Central memory CD8-positive, alpha-beta T cell (primary cell): ENCODE measurements around the gene ARHGEF10L.

Experiments used
- ATAC-seq: fragments of 150-1000 bp; cut with Tn5 transposase; replicated peaks from 2 replicates; pipeline ENCODE4 v1.10.0; 2022; ENCODE audit warnings: mild to moderate bottlenecking, moderate FRiP score, moderate number of reproducible peaks; ENCODE audit not compliant: poor library complexity, severe bottlenecking; ENCODE audit errors: extremely low read depth
- DNase-seq, 2 donors: peaks; one replicate each; pipeline ENCODE4 v3.0.0; 2021; ENCODE audit warnings: low spot score in 2 of 2
- H3K27ac Mint-ChIP-seq: one replicate; pipeline ENCODE4 v1.8.0; 2022; ENCODE audit warnings: low read depth, mild to moderate bottlenecking, moderate library complexity, mixed read lengths
- H3K27me3 Mint-ChIP-seq: one replicate; pipeline ENCODE4 v1.8.0; 2022; ENCODE audit warnings: mixed read lengths
- H3K36me3 Mint-ChIP-seq: one replicate; pipeline ENCODE4 v1.8.0; 2022; ENCODE audit warnings: mild to moderate bottlenecking, moderate library complexity, mixed read lengths; ENCODE audit not compliant: insufficient read depth
- H3K4me1 Mint-ChIP-seq: one replicate; pipeline ENCODE4 v1.8.0; 2022; ENCODE audit warnings: mixed read lengths
- H3K4me3 Mint-ChIP-seq: one replicate; pipeline ENCODE4 v1.8.0; 2022; ENCODE audit warnings: mild to moderate bottlenecking, moderate library complexity, mixed read lengths
- H3K9me3 Mint-ChIP-seq: one replicate; pipeline ENCODE4 v1.8.0; 2022; ENCODE audit warnings: mixed read lengths

ARHGEF10L gene

DNA sequence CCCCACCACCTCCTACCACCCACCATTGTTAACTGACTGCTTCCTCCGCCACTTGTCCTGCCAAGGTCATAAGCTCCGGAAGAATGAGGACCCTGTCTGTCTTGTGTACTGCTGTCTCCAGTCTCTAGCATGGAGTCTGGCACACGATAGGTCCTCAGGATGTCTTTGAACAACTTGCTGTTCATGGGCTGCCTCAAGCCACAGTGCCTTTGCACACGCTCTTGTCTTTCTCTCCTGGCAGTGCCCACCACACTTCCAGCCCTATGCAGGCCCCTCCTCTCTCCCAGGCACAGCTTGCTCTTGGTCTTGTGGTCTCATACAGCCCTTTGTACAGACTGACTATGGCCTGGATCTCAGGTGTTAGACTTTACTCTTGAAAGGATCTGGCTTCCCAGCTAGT lies 97.6 kb downstream of the ARHGEF10L start:
- Mint-ChIP-seq H3K36me3 (no peaks in the 10 kb centered on the region), H3K27ac (no peak overlapping the region)
- no peak for ATAC-seq

DNA sequence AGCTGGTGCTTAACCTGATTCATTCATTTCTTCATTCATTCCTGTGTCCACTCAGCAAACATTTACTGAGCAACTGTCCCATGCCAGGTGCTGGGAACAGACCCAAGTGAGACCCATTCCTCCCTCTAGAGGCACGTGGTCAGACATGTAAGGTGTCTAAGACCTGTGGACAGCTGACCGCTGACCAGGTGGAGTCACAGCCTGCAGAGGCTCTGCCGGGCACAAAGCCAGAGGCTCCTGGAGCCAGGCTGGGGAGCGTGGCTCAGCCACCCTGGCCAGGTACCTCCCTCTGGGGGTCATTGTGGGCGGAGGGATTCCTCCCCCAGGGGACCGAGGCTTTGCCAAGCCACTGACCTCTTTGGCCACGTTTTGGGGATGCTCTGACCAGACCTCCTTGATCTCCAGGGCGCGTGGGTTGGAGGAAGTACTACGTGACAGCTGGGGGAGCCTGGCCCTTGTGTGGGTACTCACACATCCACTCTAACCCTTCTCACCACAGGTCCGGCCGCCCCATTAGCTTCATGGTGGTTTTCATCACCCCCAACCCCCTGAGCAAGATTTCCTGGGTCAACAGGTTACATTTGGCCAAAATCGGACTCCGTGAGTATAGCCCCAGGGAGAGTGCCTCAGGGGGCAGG lies 100.3 kb downstream of the ARHGEF10L start:
- DNase-seq (no peak), ATAC-seq (no peak)
- H3K4me1 Mint-ChIP-seq, result no peaks in the 10 kb centered on the region
- H3K27ac Mint-ChIP-seq, result no peak overlapping the region
- no peak overlapping the region for H3K4me3 Mint-ChIP-seq
- peaks cover 57% of the 10 kb centered on the region for H3K27me3 Mint-ChIP-seq
- no peaks in the 10 kb centered on the region for H3K36me3 Mint-ChIP-seq
- H3K9me3 Mint-ChIP-seq, result no peaks in the 10 kb centered on the region

More for the DNA sequence above, 97.6 kb downstream of the ARHGEF10L start:
- no peak for DNase-seq
- H3K4me3 Mint-ChIP-seq, result no peak overlapping the region
- no peaks in the 10 kb centered on the region for H3K9me3 Mint-ChIP-seq
- H3K4me1 Mint-ChIP-seq, result no peaks in the 10 kb centered on the region
- peaks cover 48% of the 10 kb centered on the region for H3K27me3 Mint-ChIP-seq

DNA sequence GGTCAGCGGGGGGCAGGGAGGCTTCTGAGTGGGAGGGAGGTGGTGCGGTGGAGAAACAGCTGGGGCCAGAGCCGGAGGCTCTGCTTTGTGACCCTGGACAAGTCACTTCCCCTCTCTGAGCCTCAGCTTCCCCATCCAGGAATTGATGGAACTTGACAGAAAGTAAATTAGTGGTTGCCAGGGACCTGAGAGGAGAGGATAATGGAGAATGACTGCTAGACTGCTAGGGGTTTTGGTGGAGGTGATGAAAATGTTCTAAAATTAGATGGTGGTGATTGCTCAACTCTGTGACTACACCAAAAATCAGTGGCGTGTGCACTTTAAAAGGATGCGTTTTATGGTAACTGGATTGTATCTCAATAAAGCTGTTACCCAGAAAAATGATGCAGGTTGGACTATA lies 100.9 kb downstream of the ARHGEF10L start:
- Mint-ChIP-seq H3K9me3 (no peaks in the 10 kb centered on the region), H3K4me3 (no peak overlapping the region), H3K4me1 (no peaks in the 10 kb centered on the region), H3K27ac (no peak overlapping the region), H3K36me3 (no peaks in the 10 kb centered on the region), H3K27me3 (peaks cover 62% of the 10 kb centered on the region)
- no peak for DNase-seq
- ATAC-seq, result no peak

DNA sequence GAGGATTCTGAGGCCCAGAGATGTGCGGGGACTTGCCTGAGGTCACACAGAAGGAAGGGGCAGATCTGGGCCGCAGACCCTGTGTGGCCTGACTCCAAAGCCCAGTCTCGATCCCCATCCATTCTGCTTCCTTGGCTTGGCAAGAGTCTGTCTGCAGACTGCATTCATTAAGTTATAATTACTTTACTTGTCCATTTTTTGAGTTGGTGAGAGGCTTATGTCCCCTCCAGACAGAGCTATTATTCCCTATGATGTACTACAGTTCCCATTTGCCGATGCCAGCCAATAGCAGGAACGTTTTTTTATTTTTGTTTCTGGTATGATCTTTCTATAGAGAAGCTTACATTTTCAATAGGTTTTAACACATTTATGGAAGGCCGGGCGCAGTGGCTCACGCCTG lies 101.5 kb downstream of the ARHGEF10L start:
- H3K27ac Mint-ChIP-seq, result no peak overlapping the region
- no peaks in the 10 kb centered on the region for H3K9me3 Mint-ChIP-seq
- H3K4me1 Mint-ChIP-seq, result no peaks in the 10 kb centered on the region
- H3K27me3 Mint-ChIP-seq, result peaks cover 56% of the 10 kb centered on the region
- ATAC-seq (no peak), DNase-seq (no peak)
- H3K4me3 Mint-ChIP-seq, result no peak overlapping the region
- no peaks in the 10 kb centered on the region for H3K36me3 Mint-ChIP-seq

DNA sequence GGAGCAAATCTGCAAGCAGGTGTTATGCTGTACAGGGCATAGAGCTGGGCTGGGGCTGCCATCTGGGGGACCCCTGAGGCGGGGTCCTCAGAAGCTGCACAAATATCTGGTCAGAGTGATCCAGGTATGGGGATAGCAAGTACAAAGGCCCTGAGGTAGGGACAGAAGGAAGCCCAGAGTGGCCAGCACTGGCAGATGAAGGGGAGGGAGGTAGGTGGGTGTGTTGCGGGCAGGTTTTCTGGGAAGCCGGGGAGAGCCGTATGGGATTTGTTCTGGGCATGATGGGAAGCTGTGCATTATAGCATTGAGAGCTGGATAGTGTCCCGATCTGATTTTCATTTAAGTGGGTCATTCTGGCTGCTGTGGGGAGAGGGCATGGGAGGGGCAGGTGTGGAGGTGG lies 102.7 kb downstream of the ARHGEF10L start:
- H3K4me1 Mint-ChIP-seq, result no peaks in the 10 kb centered on the region
- H3K9me3 Mint-ChIP-seq, result no peaks in the 10 kb centered on the region
- peaks cover 50% of the 10 kb centered on the region for H3K27me3 Mint-ChIP-seq
- H3K4me3 Mint-ChIP-seq, result no peak overlapping the region
- no peak overlapping the region for H3K27ac Mint-ChIP-seq
- DNase-seq (no peak), ATAC-seq (no peak)
- H3K36me3 Mint-ChIP-seq, result no peaks in the 10 kb centered on the region

DNA sequence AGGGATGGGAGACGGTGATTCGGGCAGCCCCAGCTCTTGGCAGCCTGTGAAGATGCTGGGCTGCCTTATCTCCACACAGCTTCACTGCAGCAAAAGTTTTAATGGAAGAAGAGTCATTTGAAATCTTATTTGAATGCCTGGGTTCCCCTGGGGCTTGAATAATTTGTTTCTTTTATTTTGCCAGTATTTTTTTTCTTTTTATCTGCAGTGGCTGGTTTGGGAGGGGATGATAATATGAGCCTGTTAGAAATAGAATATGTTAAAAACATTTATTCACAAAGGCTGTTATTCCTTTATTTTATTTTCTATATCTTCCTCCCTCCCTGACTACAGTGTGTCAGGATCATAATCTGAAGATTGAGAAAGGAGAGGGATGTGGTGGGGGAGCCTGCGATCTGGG lies 103.4 kb downstream of the ARHGEF10L start:
- Mint-ChIP-seq H3K27ac (no peak overlapping the region), H3K4me3 (no peak overlapping the region), H3K27me3 (peaks cover 50% of the 10 kb centered on the region), H3K9me3 (no peaks in the 10 kb centered on the region), H3K4me1 (no peaks in the 10 kb centered on the region), H3K36me3 (no peaks in the 10 kb centered on the region)
- no peak for DNase-seq
- ATAC-seq, result no peak

DNA sequence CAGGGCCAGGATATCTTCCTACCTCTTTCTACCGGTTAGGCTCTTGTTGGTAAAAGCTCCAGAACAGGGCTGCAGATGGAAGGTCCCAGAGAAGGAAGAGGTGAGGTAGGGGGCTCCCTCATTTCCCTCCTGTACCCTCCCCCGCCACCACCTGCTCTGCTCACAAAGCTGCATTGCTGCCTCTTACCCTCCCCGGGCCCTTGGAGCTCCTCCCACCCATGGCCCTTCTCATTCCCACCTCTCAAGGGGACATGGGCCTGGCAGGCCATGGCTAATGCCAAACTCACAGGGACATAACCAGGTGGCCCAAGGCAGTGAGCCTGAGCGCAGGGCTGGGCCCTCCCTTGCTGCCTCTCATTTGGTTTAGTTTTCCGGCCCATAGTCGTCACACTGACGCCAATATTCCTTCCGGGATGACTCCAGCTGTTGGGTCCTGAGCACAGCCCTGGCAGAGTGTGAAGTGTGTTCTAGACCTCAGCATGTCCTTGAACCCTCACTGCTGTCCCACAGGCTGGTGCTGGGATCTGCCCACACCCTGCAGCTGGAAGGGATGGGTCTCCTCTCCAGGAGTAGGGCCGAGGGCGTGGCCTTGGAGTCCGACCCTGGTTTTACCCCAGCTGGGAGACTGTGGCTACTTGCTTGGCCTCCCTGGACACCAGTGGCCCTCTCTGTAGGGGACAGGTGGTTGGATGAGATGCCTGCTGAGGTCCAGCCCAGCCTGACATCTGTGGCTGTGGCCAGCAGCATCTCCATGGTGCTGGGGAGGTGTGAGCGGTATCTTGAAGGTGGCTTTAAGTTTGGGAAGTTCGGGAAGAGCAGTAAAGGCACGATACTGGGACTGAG lies 104.6 kb downstream of the ARHGEF10L start:
- DNase-seq (no peak), ATAC-seq (no peak)
- no peak overlapping the region for H3K27ac Mint-ChIP-seq
- H3K27me3 Mint-ChIP-seq, result peaks cover 40% of the 10 kb centered on the region
- no peaks in the 10 kb centered on the region for H3K36me3 Mint-ChIP-seq
- H3K9me3 Mint-ChIP-seq, result no peaks in the 10 kb centered on the region
- no peaks in the 10 kb centered on the region for H3K4me1 Mint-ChIP-seq
- H3K4me3 Mint-ChIP-seq, result no peak overlapping the region

DNA sequence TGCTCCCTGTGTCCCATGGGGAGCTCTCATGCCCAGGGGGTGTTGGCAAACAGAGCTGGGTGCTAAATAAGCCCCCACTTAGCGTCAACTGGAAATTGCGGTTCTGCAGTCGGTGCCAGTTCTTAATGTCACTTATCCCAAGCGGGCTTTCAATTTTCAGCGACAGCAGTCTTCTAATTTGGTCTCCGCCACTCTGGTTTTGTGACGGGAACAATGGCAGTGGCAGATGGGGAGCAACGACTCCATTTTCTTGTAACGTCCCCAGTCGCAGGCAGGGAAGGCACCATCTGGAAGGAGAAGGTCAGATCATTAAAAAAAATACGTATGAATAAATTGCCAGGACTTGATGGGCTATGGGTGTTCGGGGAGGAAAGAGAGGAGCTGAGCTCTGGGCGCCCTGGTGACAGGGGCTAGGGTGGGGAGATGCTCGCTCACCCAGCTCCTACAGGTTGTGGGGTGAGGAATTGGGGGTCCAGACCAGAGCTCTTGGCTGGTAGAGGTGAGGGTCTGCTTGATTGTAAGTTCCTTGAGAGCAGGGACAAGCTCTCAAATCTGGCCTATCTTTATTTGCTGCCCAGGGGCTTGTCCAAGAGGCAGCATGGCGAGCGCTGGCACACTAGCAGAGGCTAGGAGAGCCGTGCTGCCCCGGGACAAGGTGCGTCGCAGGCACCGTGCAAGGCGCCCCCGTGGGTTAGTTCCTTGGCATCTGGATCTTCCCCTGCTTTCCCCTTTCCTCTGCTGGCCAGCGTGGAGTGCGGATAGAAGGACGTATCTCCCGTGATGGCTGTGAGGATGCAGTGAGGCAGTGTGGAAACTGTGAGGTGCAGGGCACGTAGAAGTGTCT lies 105.8 kb downstream of the ARHGEF10L start:
- no peak overlapping the region for H3K4me3 Mint-ChIP-seq
- H3K36me3 Mint-ChIP-seq, result no peaks in the 10 kb centered on the region
- H3K27ac Mint-ChIP-seq, result no peak overlapping the region
- DNase-seq, result no peak
- no peaks in the 10 kb centered on the region for H3K9me3 Mint-ChIP-seq
- H3K4me1 Mint-ChIP-seq, result no peaks in the 10 kb centered on the region
- peaks cover 28% of the 10 kb centered on the region for H3K27me3 Mint-ChIP-seq
- no peak for ATAC-seq

DNA sequence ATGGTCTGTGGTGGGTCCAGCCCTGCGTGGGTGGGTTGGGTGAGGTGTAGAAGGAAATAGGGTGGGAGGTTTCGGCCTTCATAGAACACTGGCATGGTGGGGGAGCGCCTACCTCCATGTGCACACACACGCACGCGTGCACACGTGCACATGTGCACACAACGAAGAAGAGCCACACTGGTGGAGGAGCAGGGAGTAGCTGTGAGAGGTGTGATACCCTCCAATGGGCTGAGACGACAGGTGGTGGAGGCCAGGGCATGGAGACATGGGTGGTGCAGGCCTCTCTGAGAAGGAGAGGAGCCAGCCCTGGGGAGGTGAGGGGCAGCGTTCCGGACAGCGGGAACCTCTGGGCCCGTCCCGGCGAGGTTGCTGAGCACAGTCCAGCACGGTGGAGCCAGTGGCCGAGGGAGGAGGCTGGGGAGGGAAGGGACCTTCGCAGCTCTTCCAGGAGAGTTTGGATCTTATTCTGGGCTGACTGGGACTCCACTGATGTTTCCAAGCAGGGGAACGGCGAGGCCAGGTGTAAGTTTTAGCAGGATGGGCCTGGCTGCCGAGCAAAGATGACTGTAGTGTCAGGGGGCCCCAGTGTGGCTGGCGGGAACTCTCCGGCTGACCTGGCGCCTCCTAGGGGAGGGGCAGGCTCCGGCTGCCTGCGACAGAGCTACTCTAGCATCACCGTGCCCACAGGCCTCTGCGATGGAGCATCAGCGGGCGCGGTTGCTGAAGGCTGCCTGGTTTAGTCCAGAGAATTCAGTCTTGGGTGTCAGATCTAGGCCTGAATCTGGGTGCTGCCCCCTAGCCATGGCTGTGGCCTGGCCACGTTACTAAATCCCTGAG lies 107.2 kb downstream of the ARHGEF10L start:
- H3K36me3 Mint-ChIP-seq, result no peaks in the 10 kb centered on the region
- no peak overlapping the region for H3K27ac Mint-ChIP-seq
- no peak for DNase-seq
- H3K9me3 Mint-ChIP-seq, result no peaks in the 10 kb centered on the region
- ATAC-seq, result no peak
- H3K27me3 Mint-ChIP-seq, result peaks cover 18% of the 10 kb centered on the region
- H3K4me1 Mint-ChIP-seq, result no peaks in the 10 kb centered on the region
- H3K4me3 Mint-ChIP-seq, result no peak overlapping the region

DNA sequence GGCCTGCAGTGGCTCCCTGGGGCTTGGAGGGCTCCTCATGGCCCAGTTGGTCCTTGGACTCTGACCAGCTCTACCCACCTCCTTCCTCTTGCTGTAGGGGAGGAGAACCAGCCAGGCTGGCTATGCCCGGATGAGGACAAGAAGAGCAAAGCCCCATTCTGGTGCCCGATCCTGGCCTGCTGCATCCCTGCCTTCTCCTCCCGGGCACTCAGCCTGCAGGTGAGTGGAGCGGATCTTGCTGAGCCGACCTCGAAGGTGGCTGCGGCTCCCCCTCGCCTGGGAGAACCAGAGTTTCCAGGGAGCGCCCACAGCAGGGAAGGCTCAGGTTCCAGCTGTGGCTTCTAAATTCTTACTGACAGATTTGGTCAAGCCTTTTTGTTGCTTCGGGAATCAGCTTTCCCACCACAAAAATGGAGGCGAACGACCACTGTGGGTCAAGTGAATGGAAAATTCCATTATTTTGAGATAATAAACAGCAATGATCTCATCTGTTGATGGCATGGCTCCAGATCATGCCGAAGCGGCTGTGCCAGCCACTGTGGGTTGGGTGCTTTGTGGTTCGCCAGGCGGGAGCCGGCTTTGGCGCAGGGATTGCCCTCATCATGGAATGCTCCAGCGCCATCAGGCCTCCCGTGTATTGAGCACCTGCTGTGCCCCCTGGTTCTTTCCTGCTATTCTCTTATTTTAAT lies 109.1 kb downstream of the ARHGEF10L start:
- H3K4me1 Mint-ChIP-seq, result no peaks in the 10 kb centered on the region
- H3K4me3 Mint-ChIP-seq, result no peak overlapping the region
- H3K27ac Mint-ChIP-seq, result no peak overlapping the region
- DNase-seq, result no peak
- ATAC-seq, result no peak
- no peaks in the 10 kb centered on the region for H3K36me3 Mint-ChIP-seq
- H3K27me3 Mint-ChIP-seq, result peaks cover 10% of the 10 kb centered on the region
- H3K9me3 Mint-ChIP-seq, result no peaks in the 10 kb centered on the region

DNA sequence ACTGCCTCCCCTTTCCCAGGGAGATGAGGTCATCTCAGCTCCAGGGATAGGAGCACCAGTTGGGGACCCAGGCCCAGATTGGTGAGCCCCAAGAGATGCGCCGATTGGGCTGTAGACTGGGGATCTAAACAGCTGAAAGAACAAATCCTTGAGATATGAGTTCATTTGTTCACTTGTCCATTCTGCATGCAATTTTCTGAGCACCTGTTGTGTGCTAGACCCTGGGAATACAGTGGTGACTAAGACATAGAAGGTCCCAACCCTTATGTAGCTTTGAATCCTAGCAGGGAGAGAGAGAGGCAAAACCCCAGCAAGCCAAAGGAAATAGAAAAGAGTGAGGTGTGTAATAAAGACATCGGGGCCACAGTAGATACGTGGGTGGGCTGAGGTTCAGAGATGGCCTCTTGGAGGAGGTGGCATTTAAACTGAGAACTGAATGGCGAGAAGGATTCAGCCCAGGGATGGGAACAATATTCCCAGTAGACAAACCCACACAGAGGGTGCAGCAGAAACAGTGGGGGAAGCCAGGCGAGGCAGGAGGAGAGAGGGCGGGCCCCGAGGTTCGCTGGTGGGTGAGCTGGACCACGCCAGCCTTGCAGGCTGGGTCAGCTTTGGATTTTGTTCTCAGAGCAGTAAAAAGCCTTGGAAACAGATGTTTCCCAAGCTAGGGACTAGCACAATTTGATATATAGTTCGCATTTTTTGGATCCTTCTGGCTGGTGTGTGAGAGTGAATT lies 110.0 kb downstream of the ARHGEF10L start:
- Mint-ChIP-seq H3K4me1 (no peaks in the 10 kb centered on the region), H3K36me3 (no peaks in the 10 kb centered on the region), H3K4me3 (no peak overlapping the region), H3K27me3 (peaks cover 8% of the 10 kb centered on the region), H3K27ac (no peak overlapping the region), H3K9me3 (no peaks in the 10 kb centered on the region)
- DNase-seq (no peak), ATAC-seq (no peak)
